Activated CD8-positive, alpha-beta memory T cell treated with anti-CD3 and anti-CD28 coated beads, Interleukin-2, amount 50 U/mL, for 1 hour (primary cell): ENCODE data around the gene RPL23.

Experiments used
- DNase-seq: peaks from one replicate; pipeline ENCODE4 v3.0.0-alpha.2; 2020; ENCODE audit errors: extremely low read depth

The RPL23 gene

DNA sequence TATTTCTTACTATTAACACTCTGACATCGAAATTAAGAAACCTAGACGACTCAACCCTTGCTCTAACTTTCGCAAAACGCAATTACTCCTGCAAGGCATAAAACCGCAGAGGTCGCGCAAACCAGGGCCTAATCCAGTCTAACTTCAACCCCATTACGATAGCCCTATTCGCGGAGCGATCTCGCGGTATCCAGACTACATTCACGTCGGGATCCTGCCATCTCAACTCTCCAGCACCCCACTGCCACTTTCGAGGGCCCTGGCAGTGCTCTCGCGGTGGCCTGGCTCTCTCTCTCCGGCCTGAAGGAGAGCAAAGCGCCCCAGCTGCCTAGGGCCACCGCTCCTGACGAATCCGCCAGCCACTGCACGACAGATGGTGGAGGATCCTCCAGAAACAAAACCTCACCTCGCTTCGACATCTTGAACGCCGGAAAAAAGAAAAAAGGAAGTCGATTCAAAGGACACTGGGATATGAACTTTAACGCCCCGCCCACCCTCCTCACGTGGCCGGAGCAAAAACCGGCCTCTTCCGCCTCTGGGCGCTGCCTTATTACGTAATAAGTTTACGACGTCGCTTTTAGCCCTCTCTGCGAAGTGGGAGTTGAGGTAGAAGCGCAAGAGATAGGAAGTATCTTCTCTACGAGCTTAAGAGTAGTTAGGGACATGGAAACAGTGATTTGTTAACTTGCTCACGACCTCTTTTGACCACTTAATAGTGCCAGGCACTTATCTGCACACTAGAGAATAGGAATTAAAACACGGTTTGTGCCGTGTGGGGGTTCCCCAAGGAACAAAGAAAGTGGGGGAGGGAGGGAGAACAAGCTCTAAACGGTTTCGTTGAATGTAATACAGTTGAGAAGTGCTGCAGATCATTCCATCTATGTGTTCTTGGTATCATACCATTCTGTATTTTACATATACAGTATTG, at the start of gene RPL23:
Gene RPL23, minus strand, starts transcription at position 430 of the 928 bp plus-strand sequence. Its CDS starts 11 bp downstream, at position 419.
- peak; percentile 86 for DNase-seq

DNA sequence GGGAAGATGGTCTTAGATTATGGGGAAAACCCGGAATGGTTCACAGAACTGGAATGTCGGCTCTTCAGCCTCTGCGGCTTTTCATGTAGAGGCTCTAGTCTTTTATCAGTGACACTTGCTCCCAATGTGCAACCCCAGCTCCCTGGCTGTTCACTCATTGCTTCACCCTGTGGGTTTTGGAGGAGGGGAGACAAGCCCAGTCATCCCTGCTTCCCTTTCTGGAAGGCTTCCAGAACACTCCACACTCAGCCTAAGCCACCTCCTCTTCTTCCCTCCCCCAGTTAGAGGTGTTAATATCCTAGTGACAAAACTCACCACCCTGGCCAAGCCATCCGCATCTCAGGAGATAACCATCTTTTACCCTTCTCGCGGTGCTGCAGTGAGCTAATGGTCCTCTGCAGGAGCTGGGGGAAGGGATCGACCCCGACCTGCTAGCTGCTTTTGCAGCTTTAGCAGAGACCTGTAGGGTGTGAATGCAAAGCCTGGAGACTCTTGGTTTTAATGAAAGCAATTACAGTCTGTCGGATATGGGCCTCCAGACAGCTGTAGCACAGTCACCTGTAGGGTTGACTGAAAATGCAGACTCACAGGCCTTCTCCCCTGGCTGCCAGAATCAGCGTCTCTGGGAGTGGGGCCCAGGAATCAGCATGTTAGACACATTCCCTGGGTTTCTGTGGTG, 47.6 kb upstream of the RPL23 start:
- DNase-seq, result no peak

DNA sequence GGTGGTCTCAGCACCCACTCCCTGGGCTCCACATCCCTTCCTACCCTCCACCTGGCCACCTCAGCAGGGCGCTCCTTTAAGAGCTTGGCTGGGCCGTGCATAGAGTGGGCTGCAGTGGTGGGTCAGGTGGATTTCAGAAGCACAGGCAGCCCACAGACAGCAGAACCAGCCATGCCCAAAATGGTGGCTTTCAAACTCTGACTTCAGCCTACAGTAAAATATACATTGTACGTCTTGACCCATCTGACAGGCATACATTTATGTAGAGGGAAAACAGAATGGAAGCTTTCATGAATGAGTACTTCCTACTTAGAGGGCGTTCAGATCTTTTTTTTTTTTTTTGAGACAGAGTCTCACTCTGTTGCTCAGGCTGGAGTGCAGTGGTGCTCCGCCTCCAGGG, 45.9 kb upstream of the RPL23 start:
- DNase-seq, result no peak

GRCh38 chr17:38898812-38899348, 45.4 kb upstream of the RPL23 start:
- DNase-seq, result peak; percentile 79

DNA sequence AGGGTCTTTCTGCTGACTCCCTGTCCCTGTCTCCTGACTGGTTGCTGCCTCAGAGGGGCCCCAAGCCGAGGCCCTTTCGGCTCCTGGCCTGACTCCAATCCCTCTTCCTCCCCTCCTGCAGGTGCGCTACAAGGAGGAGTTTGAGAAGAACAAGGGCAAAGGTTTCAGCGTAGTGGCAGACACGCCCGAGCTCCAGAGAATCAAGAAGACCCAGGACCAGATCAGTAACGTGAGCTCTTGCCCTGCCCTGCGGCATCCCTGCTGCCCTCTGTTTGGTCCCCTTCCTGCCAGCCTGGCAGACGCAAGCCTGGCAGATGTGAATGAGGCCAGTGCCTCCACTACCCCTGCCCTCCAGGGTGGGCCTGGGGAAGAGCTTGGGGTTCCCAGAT, 44.8 kb upstream of the RPL23 start:
- DNase-seq, result no peak

GRCh38 chr17:38897671-38898290, 44.3 kb upstream of the RPL23 start:
- DNase-seq, result no peak

DNA sequence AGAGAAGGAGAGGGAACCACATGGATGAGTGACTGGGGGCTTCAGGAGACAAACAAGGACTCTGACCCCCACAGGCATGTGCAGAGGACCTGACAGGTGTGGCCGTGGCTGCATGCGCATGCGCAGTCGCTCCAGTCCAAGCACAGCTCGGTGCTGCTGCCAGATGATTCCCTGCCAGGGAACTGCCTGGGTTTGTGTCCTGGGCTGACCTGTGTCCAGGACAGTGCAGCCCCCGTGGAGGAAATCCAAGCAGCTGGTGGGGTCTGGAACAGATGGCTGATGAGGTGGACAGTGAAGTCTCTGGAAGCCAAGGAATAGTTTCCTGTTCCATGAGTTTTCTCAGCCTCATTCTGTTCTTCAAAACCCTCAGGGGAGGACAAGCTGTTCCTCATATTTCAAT, 43.7 kb upstream of the RPL23 start:
- DNase-seq, result no peak

DNA sequence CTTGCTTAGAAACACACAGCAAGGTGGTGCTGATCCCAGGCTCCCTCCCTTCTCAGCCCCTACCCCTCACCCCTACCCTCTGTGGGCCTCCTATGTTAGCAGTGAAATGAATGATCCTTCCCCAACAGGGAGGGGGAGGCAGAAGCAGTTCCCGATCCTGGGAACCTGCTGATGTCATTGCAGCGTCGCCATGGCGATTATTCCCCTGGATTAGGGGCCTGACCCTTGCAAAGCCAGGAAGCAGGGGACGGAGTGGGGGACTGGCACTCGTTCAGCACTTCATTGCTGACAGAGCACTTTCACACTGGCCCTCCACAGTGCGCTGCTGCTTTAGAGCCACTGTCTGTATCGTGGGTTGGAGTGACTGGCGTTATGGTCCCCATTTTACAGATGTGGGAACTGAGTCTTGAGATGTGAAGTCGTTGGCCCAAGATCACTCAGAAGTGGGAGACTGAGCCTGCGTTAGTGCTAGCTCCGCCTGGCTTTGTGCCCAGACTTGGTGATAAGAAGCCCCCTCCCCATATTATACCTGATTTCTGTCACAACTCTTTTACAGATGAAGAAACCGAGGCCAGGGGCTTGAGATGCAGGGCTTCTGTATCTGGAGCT, 42.9 kb upstream of the RPL23 start:
- DNase-seq, result no peak

GRCh38 chr17:38894276-38894675, 40.8 kb upstream of the RPL23 start:
- DNase-seq, result no peak

GRCh38 chr17:38893607-38894006, 40.1 kb upstream of the RPL23 start:
- DNase-seq, result no peak

- no peak for DNase-seq
These were observed 39.6 kb upstream of the RPL23 start for GRCh38 chr17:38893113-38893512.

DNA sequence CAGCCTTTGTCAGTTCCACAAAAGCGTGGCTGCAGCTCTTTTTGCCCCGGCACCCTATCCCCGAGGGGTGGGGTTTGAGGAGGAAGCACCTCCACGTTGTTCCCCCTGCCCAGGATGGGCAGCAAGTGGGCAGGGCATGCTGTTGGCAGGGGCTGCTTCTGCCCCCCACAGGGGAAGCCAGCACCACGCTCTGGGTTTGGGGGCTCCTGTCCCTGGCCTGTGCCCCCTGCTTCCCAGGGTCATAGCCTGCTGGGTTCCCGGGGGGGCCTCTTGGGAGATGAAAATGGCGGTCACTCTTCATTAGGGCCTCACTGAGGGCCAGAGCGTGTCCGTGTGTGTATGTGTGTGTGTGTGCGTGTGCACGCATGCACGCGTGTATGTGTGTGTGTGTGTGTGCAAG, 39.1 kb upstream of the RPL23 start:
- no peak for DNase-seq

- no peak for DNase-seq
These were observed 38.6 kb upstream of the RPL23 start for GRCh38 chr17:38892083-38892482.

DNA sequence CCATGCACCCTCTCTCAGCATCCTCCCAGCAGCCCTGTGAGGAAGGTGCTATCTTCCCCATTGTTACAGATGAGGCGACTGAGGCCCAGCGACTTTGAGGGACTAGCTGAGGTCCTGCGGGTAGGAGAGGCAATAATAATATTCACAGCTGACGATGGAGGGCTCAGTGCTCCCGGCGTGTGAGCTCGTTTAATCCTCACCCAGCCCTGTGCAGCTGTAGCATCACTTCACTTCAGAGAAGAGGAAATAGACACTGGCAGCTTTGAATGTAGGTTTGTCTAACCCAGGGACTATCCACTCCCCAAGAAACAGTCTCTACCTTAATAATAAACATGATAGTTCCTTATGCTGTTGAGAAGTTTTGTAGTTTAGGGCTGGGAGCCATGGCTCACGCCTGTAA, 37.9 kb upstream of the RPL23 start:
- no peak for DNase-seq

DNA sequence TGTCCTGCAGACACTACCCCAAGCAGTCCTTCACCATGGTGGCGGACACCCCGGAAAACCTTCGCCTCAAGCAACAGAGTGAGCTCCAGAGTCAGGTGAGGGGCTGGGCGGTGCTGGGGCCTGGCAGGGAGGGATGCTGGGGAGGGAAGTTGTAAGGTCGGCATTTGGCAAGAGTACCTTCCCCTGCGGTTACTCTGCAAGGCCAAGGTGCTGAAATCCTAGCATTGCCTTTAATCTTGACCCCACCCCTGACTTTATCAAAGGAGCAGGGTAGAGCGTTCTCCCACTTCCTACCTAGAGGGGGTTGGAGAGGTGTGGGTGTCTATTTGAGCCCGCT, 36.9 kb upstream of the RPL23 start:
- DNase-seq, result no peak

- no peak for DNase-seq
These were observed 36.4 kb upstream of the RPL23 start for GRCh38 chr17:38889745-38890409.

- no peak for DNase-seq
These were observed 35.3 kb upstream of the RPL23 start for GRCh38 chr17:38888842-38889241.

GRCh38 chr17:38886643-38887010, 33.1 kb upstream of the RPL23 start:
- no peak for DNase-seq

GRCh38 chr17:38885728-38886642, 32.5 kb upstream of the RPL23 start:
- no peak for DNase-seq

GRCh38 chr17:38885044-38885727, 31.7 kb upstream of the RPL23 start:
- DNase-seq, result no peak
